Measurements from ENCODE around the gene PLA2G2F. TPM values are rescaled to one million over a fixed set of nuclear protein-coding genes. Genes with fewer than 3 reads are reported as not detected.

PLA2G2F gene
- total RNA-seq, 2 donors from 2014 or later, result not detected

DNA sequence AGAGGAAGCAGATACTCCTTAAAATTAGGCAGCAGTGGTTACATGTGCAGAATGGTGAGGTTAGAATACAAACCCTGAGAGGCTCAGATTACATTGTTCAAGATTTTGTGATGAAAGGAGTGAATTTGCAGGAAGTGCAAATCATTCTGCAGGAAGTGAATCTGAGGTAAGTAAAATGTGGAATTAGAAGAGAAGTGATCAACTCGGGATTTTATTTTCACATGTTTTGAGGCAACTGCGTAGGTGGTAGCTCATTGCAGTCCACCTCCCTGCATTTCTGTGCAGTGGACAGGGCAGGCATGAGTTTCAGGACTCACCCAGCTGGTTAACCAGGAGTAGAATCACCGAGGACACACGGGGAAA lies 49.3 kb downstream of the PLA2G2F start:
- Histone ChIP-seq H3K4me3 (no peak overlapping the region), H3K9me3 (no peaks in the 10 kb centered on the region), H3K4me1 (ENCODE audit: control insufficient read depth in 1 of 2, low read depth in 2 of 2) (no peaks in the 10 kb centered on the region), H3K27me3 (replicated peaks; ENCODE audit: insufficient read depth) (no peaks in the 10 kb centered on the region), H3K27ac (no peak overlapping the region), H3K36me3 (no peaks in the 10 kb centered on the region)
- TF ChIP-seq CTCF (IDR thresholded peaks at IDR 0.05), result no peak
- DNase-seq (ENCODE audit: low spot score) (no peak), ATAC-seq (ENCODE audit: insufficient number of reproducible peaks, low FRiP score, low read depth) (no peak)

DNA sequence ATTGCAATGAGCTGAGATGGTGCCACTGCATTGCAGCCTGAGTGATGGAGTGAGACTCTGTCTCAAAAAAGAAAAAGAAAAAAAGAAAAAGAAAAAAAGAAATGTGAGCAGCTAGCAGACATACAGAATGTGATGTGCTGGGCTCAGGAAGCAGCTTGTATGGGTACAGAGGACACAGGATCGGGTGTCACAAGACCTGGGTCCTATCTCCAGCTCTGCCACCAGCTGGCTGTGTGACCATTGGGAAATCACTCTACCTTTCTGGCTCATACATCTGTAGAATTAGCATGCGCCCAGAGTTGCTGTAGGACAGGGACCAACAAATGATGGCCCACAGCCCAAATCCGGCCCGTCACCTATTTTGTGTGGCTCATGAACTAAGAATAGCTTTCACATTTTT lies 50.5 kb downstream of the PLA2G2F start:
- DNase-seq (ENCODE audit: low spot score) (no peak), ATAC-seq (ENCODE audit: insufficient number of reproducible peaks, low FRiP score, low read depth) (no peak)
- H3K4me3 ChIP-seq, result no peak overlapping the region
- H3K27ac ChIP-seq, result no peak overlapping the region
- no peaks in the 10 kb centered on the region for H3K9me3 ChIP-seq
- no peaks in the 10 kb centered on the region for H3K27me3 ChIP-seq (replicated peaks; ENCODE audit: insufficient read depth)
- no peaks in the 10 kb centered on the region for H3K36me3 ChIP-seq
- H3K4me1 ChIP-seq (ENCODE audit: control insufficient read depth in 1 of 2, low read depth in 2 of 2), result no peaks in the 10 kb centered on the region
- TF ChIP-seq CTCF (IDR thresholded peaks at IDR 0.05), result no peak

DNA sequence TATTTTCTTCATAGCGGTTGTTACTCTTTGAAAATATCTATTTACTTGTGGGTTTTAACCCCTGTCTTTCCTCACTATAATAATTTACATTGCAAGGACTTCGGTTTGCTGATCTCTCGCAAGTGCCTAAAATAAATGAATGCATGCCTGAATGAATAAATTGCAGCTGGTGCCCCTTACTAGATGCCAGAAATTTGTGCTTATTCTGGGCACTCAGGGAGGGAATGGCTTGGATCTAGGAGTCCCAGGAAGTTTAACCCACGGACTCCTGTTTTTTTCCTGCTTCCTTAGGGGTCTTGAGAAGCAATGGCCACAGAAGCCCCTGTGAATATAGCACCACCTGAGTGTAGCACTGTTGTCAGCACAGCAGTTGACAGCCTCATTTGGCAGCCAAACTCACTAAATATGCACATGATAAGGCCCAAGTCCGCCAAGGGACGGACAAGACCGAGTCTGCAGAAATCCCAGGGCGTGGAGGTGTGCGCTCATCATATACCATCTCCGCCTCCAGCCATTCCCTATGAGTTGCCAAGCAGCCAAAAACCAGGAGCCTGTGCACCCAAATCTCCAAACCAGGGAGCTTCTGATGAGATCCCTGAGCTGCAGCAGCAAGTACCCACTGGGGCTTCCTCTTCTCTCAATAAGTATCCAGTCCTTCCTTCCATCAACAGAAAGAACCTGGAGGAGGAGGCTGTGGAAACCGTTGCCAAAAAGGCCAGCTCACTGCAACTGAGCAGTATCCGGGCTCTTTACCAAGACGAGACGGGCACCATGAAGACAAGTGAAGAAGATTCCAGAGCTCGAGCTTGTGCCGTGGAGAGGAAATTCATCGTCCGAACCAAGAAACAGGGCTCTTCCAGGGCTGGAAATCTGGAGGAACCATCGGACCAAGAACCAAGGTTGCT lies 51.4 kb downstream of the PLA2G2F start:
- no peak for DNase-seq (ENCODE audit: low spot score)
- Histone ChIP-seq H3K27ac (no peak overlapping the region), H3K4me1 (ENCODE audit: control insufficient read depth in 1 of 2, low read depth in 2 of 2) (no peaks in the 10 kb centered on the region), H3K9me3 (no peaks in the 10 kb centered on the region), H3K4me3 (no peak overlapping the region), H3K36me3 (no peaks in the 10 kb centered on the region), H3K27me3 (replicated peaks; ENCODE audit: insufficient read depth) (no peaks in the 10 kb centered on the region)
- no peak for TF ChIP-seq CTCF (IDR thresholded peaks at IDR 0.05)
- no peak for ATAC-seq (ENCODE audit: insufficient number of reproducible peaks, low FRiP score, low read depth)

- ATAC-seq (ENCODE audit: insufficient number of reproducible peaks, low FRiP score, low read depth) (no peak), DNase-seq (ENCODE audit: low spot score) (no peak)
- H3K4me3 ChIP-seq, result no peak overlapping the region
- H3K9me3 ChIP-seq, result no peaks in the 10 kb centered on the region
- no peak overlapping the region for H3K27ac ChIP-seq
- no peak for TF ChIP-seq CTCF (IDR thresholded peaks at IDR 0.05)
- H3K27me3 ChIP-seq (replicated peaks; ENCODE audit: insufficient read depth), result no peaks in the 10 kb centered on the region
- H3K36me3 ChIP-seq, result no peaks in the 10 kb centered on the region
- no peaks in the 10 kb centered on the region for H3K4me1 ChIP-seq (ENCODE audit: control insufficient read depth in 1 of 2, low read depth in 2 of 2)
Measured at GRCh38 chr1:20191266-20191825, 52.2 kb downstream of the PLA2G2F start.

DNA sequence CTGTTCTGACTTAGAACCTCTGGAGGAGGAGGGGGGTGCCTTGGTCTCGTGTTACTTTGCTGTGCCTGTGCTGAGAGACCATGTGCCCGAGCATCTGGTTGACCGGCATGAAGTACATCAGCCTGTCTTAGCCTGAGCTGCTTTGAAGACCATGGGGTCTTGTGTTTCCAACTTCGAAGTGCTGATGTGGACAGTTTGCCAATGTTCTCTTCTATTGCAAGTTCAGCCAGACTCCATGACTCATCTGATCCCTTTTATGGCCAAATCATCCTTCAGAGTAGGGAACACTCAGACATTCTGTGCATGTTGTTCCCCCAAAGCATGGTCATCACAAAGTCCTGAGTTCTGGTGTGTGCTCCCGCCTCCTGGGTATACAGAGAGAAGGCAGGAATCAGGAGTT lies 53.2 kb downstream of the PLA2G2F start:
- H3K9me3 ChIP-seq, result no peaks in the 10 kb centered on the region
- no peaks in the 10 kb centered on the region for H3K4me1 ChIP-seq (ENCODE audit: control insufficient read depth in 1 of 2, low read depth in 2 of 2)
- no peak overlapping the region for H3K27ac ChIP-seq
- H3K36me3 ChIP-seq, result no peaks in the 10 kb centered on the region
- TF ChIP-seq CTCF (IDR thresholded peaks at IDR 0.05), result no peak
- DNase-seq (ENCODE audit: low spot score) (no peak), ATAC-seq (ENCODE audit: insufficient number of reproducible peaks, low FRiP score, low read depth) (no peak)
- no peaks in the 10 kb centered on the region for H3K27me3 ChIP-seq (replicated peaks; ENCODE audit: insufficient read depth)
- H3K4me3 ChIP-seq, result no peak overlapping the region
